Endothelial cell of umbilical vein (primary cell): Measurements from ENCODE around the gene GLP1R. TPM values are rescaled to one million over a fixed set of nuclear protein-coding genes. Genes with fewer than 3 reads are reported as not detected.

Source experiments
- BruUV-seq: library from RNA; stranded (reverse); fragments of 400-500 nt; replicated peaks from 2 replicates; lab custom pipeline; 2021; lab: Mats Ljungman, UMichigan
- CTCF ChIA-PET: fragments of 300-600, 350-600 bp; sonication (Branson Sonifier 250); formaldehyde crosslinking; loops from one replicate; lab custom pipeline; 2021; ENCODE audit warnings: antibody characterized with exemption, inconsistent platforms; lab: Charles Lee
- POLR2A ChIA-PET: fragments of 300-600, 350-600 bp; sonication (Branson Sonifier 250); formaldehyde crosslinking; loops from one replicate; lab custom pipeline; 2021; ENCODE audit warnings: antibody characterized with exemption, inconsistent platforms; lab: Charles Lee
- DNase-seq: peaks from one replicate; pipeline ENCODE4 v3.0.0-alpha.2; 2011; ENCODE audit warnings: low read depth, low spot score
- FAIRE-seq: peaks from 2 replicates; lab custom pipeline; 2011; peaks lifted over from hg19 to GRCh38; lab: Jason Lieb, UNC
- H2AFZ ChIP-seq: 2 replicates; pipeline ENCODE4 v1.6.0; 2012; ENCODE audit warnings: low read depth, low read length, control low read depth, inconsistent platforms
- H3K27ac ChIP-seq: 2 replicates; pipeline ENCODE4 v1.5.1; 2011; ENCODE audit warnings: low read depth, mild to moderate bottlenecking, control low read depth, low read length, moderate library complexity; ENCODE audit not compliant: insufficient read depth
- H3K27me3 ChIP-seq, 2 experiments: 2 replicates each; pipeline versions ENCODE4 v1.6.0 to v1.6.1; 2011; ENCODE audit warnings: low read length in 2 of 2, mixed read lengths in 1 of 2; ENCODE audit not compliant: control insufficient read depth in 2 of 2, insufficient read depth in 2 of 2
- H3K36me3 ChIP-seq, 2 experiments: 2 replicates in 1 of 2; 3 replicates in 1 of 2; pipeline ENCODE4 v1.5.1; 2011; ENCODE audit warnings: low read length in 2 of 2, mild to moderate bottlenecking in 1 of 2, moderate library complexity in 1 of 2; ENCODE audit not compliant: control insufficient read depth in 2 of 2, insufficient read depth in 2 of 2; ENCODE audit errors: extremely low read depth in 1 of 2
- H3K4me1 ChIP-seq: 3 replicates; pipeline ENCODE4 v1.5.1; 2011; ENCODE audit warnings: mild to moderate bottlenecking, low read length; ENCODE audit not compliant: control insufficient read depth, insufficient read depth; ENCODE audit errors: extremely low read depth
- H3K4me2 ChIP-seq: 2 replicates; pipeline ENCODE4 v1.6.1; 2011; ENCODE audit warnings: low read length, control low read depth, mixed read lengths; ENCODE audit not compliant: insufficient read depth
- H3K4me3 ChIP-seq, 3 experiments: fragments of 200-600 bp in 1 of 3; sonication (generic), shearing (Covaris generic) in 1 of 3; replicated peaks in 1 of 3; 2 replicates each; pipeline ENCODE4 v1.5.1; 2011 to 2016; ENCODE audit warnings: control low read depth in 3 of 3, low read length in 3 of 3, mild to moderate bottlenecking in 2 of 3, inconsistent platforms in 1 of 3, low read depth in 1 of 3, moderate library complexity in 1 of 3; ENCODE audit not compliant: insufficient read depth in 1 of 3
- H3K79me2 ChIP-seq: 2 replicates; pipeline ENCODE4 v1.6.0; 2012; ENCODE audit warnings: low read length, inconsistent platforms; ENCODE audit not compliant: control insufficient read depth, insufficient read depth
- H3K9ac ChIP-seq: replicated peaks from 2 replicates; pipeline ENCODE3; 2011; ENCODE audit warnings: low read length, control low read depth; ENCODE audit not compliant: insufficient read depth; ENCODE audit errors: extremely low read depth
- H3K9me1 ChIP-seq: replicated peaks from 3 replicates; pipeline ENCODE4 v1.6.0; 2011; ENCODE audit warnings: mild to moderate bottlenecking, low read length; ENCODE audit not compliant: control insufficient read depth, insufficient read depth; ENCODE audit errors: extremely low read depth
- H3K9me3 ChIP-seq: replicated peaks from 2 replicates; pipeline ENCODE4 v1.5.1; 2012; ENCODE audit warnings: low read length, inconsistent platforms; ENCODE audit not compliant: control insufficient read depth, insufficient read depth
- H4K20me1 ChIP-seq: replicated peaks from 2 replicates; pipeline ENCODE3; 2011; ENCODE audit warnings: mild to moderate bottlenecking, low read length; ENCODE audit not compliant: control insufficient read depth, insufficient read depth; ENCODE audit errors: extremely low read depth
- EZH2 ChIP-seq: IDR thresholded peaks from 2 replicates; pipeline ENCODE4 v1.6.1; 2012; ENCODE audit warnings: borderline replicate concordance, low read depth, mild to moderate bottlenecking, moderate library complexity, low read length, inconsistent platforms; ENCODE audit not compliant: severe bottlenecking
- JUN ChIP-seq: IDR thresholded peaks from 2 replicates; pipeline ENCODE4 v1.6.1; 2011; ENCODE audit warnings: borderline replicate concordance, low read depth; ENCODE audit not compliant: insufficient read length, insufficient read depth
- POLR2A ChIP-seq: IDR thresholded peaks from 2 replicates; pipeline ENCODE4 v1.6.1; 2012; ENCODE audit warnings: low read depth, mild to moderate bottlenecking, control low read depth, low read length
- dilution Hi-C: fragments of 300-500 bp; cut with MboI; formaldehyde crosslinking; loops from one replicate; pipeline ENCODE4 v1.15.0; 2019; ENCODE audit warnings: low sequenced_read_pairs; ENCODE audit not compliant: extremely low pct_ligation_motif_present
- intact Hi-C: fragments of 100-400 bp; cut with micrococcal nuclease; formaldehyde crosslinking; loops from one replicate; pipeline ENCODE4 v1.10.0; 2022
- polyA plus RNA-seq, 4 experiments: library from polyadenylated mRNA; depleted of rRNA in 3 of 4; stranded (reverse) in 3 of 4; unstranded in 1 of 4; fragments of >200 nt; gene quantifications; 2 replicates each; pipeline versions ENCODE4 v1.2.1 to v1.2.3, GENCODE V29; 2011 to 2012; ENCODE audit warnings: missing spikeins in 1 of 4
- total RNA-seq: library from RNA; stranded (reverse); gene quantifications from 2 replicates; pipeline ENCODE4 v1.2.3, GENCODE V29; 2021
- TF ChIP-seq, protein P1 (sequence below): IDR thresholded peaks from 2 replicates; pipeline ENCODE4 v1.6.1; 2011; ENCODE audit not compliant: insufficient read depth, insufficient read length
- TF ChIP-seq, protein P2 (sequence below), 2 donors: IDR thresholded peaks; 1 replicate in 1 of 2; 2 replicates in 1 of 2; pipeline ENCODE4 v1.5.1; 2011; ENCODE audit warnings: low read length in 2 of 2, mild to moderate bottlenecking in 2 of 2, moderate library complexity in 2 of 2, control low read depth in 1 of 2, inconsistent platforms in 1 of 2, low read depth in 1 of 2; ENCODE audit not compliant: insufficient read depth in 1 of 2; ENCODE audit errors: extremely low read depth in 1 of 2

GLP1R gene
- total and polyA plus RNA-seq, 2 donors (not counting 3 experiments of a cell fraction or from before 2014, with no cell fraction given) = not detected

DNA sequence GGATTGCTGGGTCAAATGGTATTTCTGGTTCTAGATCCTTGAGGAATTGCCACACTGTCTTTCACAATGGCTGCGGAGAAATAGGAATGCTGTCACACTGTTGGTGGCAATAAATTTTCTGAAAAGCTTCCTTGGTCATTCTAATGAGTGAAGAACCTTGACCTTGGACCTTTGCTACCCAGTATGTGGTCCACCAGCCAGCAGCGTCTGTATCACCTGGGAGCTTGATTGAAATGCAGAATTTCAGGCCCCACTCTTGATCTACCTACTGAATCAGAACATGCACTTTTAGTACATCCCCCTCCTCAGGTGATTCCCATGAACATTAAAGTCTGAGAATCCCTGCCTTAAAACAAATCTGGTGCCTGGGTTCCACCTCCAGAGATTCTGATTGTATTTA, 27.5 kb upstream of the GLP1R start:
- POLR2A ChIA-PET = no interaction called here
- CTCF ChIA-PET = interaction anchor here (1.5 to 1.8 kb wide), 2 partner anchors 9 to 24 kb away, joined by 7 to 9 read pairs; no protein-coding TSS in a partner anchor
- DNase-seq = no peak
- no peaks in the 10 kb centered on the region for H4K20me1 ChIP-seq
- no peak for FAIRE-seq
- no peaks in the 10 kb centered on the region for H3K4me1 ChIP-seq
- H3K9ac ChIP-seq = no peak overlapping the region
- no peak overlapping the region for H3K4me2 ChIP-seq
- BruUV-seq = no TSS peak
- intact Hi-C loops (no loop called here), dilution Hi-C loops (no loop called here)
- H3K27ac ChIP-seq = no peak overlapping the region
- H3K27me3 ChIP-seq = peaks cover 0 to 3% of the 10 kb centered on the region in 2 experiments
- no peak overlapping the region for H3K4me3 ChIP-seq
- H3K9me1 ChIP-seq = no peaks in the 10 kb centered on the region
- no peak for TF ChIP-seq JUN
- TF ChIP-seq EZH2 = no peak
- TF ChIP-seq, protein P1, sequence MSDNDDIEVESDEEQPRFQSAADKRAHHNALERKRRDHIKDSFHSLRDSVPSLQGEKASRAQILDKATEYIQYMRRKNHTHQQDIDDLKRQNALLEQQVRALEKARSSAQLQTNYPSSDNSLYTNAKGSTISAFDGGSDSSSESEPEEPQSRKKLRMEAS = no peak
- TF ChIP-seq, protein P2, sequence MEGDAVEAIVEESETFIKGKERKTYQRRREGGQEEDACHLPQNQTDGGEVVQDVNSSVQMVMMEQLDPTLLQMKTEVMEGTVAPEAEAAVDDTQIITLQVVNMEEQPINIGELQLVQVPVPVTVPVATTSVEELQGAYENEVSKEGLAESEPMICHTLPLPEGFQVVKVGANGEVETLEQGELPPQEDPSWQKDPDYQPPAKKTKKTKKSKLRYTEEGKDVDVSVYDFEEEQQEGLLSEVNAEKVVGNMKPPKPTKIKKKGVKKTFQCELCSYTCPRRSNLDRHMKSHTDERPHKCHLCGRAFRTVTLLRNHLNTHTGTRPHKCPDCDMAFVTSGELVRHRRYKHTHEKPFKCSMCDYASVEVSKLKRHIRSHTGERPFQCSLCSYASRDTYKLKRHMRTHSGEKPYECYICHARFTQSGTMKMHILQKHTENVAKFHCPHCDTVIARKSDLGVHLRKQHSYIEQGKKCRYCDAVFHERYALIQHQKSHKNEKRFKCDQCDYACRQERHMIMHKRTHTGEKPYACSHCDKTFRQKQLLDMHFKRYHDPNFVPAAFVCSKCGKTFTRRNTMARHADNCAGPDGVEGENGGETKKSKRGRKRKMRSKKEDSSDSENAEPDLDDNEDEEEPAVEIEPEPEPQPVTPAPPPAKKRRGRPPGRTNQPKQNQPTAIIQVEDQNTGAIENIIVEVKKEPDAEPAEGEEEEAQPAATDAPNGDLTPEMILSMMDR (IDR thresholded peaks at IDR 0.05; ENCODE audit: extremely low read depth in 1 of 2, insufficient read depth in 1 of 2, low read depth in 1 of 2, low read length in 2 of 2) = no peak
- TF ChIP-seq POLR2A = no peak
- H3K36me3 ChIP-seq = no peaks in the 10 kb centered on the region
- H2AFZ ChIP-seq = no peak overlapping the region
- H3K9me3 ChIP-seq = no peaks in the 10 kb centered on the region
- H3K79me2 ChIP-seq = no peaks in the 10 kb centered on the region

DNA sequence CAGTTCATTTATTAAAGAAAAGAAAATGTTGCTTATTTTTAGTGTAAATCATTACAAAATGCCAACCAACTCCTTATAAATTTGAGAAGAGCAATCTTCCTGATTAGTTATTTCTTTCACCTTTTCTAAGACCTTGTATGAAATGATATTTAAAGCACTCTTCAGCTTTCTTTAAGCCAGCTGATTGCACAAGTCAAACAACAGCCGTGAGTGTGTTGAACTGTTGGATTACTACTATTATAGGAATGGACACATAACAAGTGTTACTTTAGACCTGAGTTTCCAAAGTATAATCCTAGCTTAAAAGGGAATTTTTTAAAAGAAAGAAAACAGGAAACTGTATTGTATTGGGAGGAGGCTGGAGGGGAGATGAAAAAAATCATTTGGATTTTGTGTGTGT, 26.8 kb upstream of the GLP1R start:
- Histone ChIP-seq H3K9me3 (no peaks in the 10 kb centered on the region), H3K9ac (no peak overlapping the region), H3K4me1 (no peaks in the 10 kb centered on the region), H3K79me2 (no peaks in the 10 kb centered on the region), H3K27ac (no peak overlapping the region), H3K4me2 (no peak overlapping the region), H4K20me1 (no peaks in the 10 kb centered on the region), H3K9me1 (no peaks in the 10 kb centered on the region), H3K4me3 (no peak overlapping the region), H3K27me3 (peaks cover 0 to 3% of the 10 kb centered on the region in 2 experiments), H3K36me3 (no peaks in the 10 kb centered on the region), H2AFZ (no peak overlapping the region)
- FAIRE-seq = no peak
- no peak for DNase-seq
- POLR2A ChIA-PET = no interaction called here
- dilution Hi-C loops (no loop called here), intact Hi-C loops (no loop called here)
- TF ChIP-seq EZH2 = no peak
- no TSS peak for BruUV-seq
- CTCF ChIA-PET = interaction anchor here (1.3 to 1.8 kb wide), 3 partner anchors 8 to 25 kb away, joined by 3 to 9 read pairs (median 7); no protein-coding TSS in a partner anchor
